HFF-Myc (cell line): ENCODE data around the gene CCDC102A.

Source experiments
- DNase-seq: peaks from one replicate; pipeline ENCODE4 v3.0.0-alpha.2; 2011; ENCODE audit warnings: low read depth; ENCODE audit errors: extremely low read depth
- H3K4me3 ChIP-seq: replicated peaks from 2 replicates; pipeline ENCODE4 v1.5.1; 2011; ENCODE audit warnings: low read depth, mild to moderate bottlenecking, control low read depth, low read length
- CTCF ChIP-seq: IDR thresholded peaks from 2 replicates; pipeline ENCODE4 v1.5.1; 2012; ENCODE audit warnings: mild to moderate bottlenecking, low read depth, low read length, control low read depth; ENCODE audit errors: missing control alignments

CCDC102A gene

DNA sequence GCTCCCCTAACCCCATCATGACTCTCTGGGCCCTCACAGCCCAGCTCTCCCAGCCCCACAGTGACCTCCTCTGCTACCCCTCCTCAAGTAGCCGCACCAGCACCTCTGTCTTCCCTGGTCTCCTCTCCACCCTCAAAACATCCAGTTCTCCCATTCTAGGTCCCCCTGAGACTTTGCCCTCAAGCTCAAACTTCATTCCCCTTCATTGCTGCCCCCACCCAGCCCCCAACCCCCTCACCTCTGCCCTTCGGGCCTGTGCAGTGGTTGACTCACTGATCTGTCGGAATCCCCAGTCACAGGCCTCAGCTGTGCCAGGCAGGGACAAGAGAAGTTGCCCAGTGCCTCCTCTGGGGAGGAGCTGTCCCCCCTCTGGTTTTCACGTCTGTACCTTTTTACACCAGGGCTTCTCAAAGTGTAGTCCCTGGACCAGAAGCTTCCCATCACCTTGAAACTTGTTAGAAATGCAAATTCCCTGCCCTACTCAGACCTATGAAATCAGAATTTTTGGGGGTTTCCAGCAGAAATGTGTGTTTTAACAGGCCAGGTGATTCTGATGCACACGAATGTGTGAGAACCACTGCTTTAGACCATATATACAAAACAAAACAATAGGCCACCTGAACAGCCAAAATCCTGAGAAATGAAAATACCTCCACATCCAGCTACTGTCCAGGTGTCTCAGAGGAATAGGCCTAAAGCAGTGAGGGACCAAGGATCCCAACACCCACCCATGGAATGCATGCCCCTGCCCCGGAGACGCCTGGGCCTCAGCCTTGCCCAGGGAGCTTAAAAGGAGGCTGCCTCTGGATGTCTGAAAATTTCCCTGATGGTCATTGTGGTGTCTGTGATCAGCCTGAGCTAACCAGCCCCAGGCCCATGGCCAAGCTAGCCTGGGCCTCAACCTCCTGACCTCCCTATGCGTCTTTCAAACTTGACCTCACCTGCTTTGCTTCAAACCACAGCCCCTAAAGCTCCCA lies 49.2 kb downstream of the CCDC102A start:
- DNase-seq = no peak
- no peak for TF ChIP-seq CTCF
- 0 out of 2 replicates have a peak overlapping the region, but pooled peaks have one; percentile 3 for H3K4me3 ChIP-seq

GRCh38 chr16:57485916-57486857 lies 50.2 kb downstream of the CCDC102A start, which contains the start of gene DOK4:
Gene DOK4 (minus strand): TSS chr16:57486493. CDS start chr16:57479507, 6,986 bp downstream.
- H3K4me3 ChIP-seq = peak within 1 kb of the TSS; percentile 54
- no peak for TF ChIP-seq CTCF
- DNase-seq = no peak

- no peak for DNase-seq
- TF ChIP-seq CTCF = no peak
- H3K4me3 ChIP-seq = peak overlapping the region; percentile 54
Measured at GRCh38 chr16:57485091-57485915, 51.1 kb downstream of the CCDC102A start.

DNA sequence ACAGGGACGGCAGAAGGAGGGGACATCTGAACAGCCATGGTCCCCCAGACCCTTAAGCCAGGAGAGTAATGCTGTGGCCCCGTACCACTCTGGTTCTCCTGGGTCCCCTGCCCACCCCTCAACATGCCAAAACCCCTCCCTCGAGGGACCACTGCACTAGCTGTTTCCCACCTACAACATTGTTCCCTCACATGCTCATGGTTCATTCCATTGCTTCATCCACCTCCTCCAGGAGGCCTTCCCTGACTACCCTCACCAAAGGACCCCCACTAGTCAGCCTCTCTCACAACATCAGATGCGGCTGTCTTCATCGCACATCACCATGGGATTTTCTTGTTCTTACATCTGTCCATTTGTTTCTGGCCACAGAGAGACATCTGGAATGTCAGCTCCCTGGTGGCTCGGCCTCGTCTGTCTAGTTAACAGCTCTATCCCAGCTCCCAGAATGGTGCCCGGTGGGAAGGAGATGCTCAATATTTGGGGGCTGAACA lies 51.8 kb downstream of the CCDC102A start:
- no peak overlapping the region for H3K4me3 ChIP-seq
- TF ChIP-seq CTCF = no peak
- DNase-seq = no peak

DNA sequence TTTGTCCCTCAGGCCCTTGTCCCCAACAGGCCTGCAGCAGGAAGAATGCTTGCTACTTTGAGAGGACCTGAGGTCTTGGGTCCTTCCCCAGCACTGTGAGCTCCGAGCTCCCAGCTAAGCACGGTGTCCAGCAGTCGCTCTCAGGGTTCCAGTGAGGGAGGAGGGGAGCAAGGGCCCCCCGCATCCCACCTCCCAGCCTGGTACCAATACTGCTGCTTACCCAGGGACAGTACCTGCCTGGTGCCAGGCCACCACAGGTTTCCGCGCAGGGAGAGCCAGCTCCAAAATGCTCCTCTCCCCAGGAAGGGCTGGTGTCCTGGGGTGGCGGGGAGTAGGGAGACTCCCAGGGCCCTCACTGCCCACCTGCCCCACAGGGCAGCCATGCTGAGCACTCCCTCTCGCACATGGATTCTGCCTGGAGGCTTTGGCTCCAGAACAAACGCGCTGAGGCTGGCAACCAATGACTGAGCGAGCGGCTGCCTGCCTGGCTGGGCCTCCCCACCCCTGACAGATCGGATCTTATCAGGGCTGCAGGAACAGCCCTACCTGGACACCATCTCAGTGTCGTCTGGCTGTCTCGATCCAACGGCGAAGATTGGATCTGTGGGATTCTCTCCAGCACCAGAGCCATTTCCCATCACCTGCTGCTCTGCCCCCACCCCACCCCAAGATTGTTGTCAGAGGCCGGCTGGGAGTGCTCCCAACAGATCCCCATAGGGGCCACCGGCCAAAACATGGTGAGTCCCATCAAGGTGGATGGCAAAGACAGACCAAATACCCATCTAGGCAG lies 52.5 kb downstream of the CCDC102A start:
- TF ChIP-seq CTCF = no peak
- H3K4me3 ChIP-seq = no peak overlapping the region
- no peak for DNase-seq
